Breast epithelium (tissue), 4 donors: ENCODE results near the gene KMT5C. TPM values are rescaled to one million over a fixed set of nuclear protein-coding genes. Genes with fewer than 3 reads are reported as not detected.

Experiments used
- DNase-seq, 2 donors: peaks; one replicate each; pipeline ENCODE4 v3.0.0-alpha.2; 2019; ENCODE audit warnings: low spot score in 2 of 2
- H3K27ac ChIP-seq, 2 donors: fragments of 200-600 bp; sonication (generic) in 1 of 2; one replicate each; pipeline ENCODE4 v1.5.1; 2016 to 2019; ENCODE audit warnings: mild to moderate bottlenecking in 1 of 2
- H3K27me3 ChIP-seq, 2 donors: fragments of 200-600 bp; sonication (generic) in 1 of 2; one replicate each; pipeline versions ENCODE4 v1.5.1 to v1.6.0; 2017 to 2019; ENCODE audit warnings: control low read depth in 1 of 2, mild to moderate bottlenecking in 1 of 2
- H3K36me3 ChIP-seq: fragments of 200-600 bp; one replicate; pipeline ENCODE4 v1.5.1; 2019
- H3K4me1 ChIP-seq, 2 donors: fragments of 200-600 bp; sonication (generic); one replicate each; pipeline ENCODE4 v1.5.1; 2016 to 2019; ENCODE audit warnings: control low read depth in 1 of 2
- H3K4me3 ChIP-seq, 3 donors: fragments of 200-600 bp; sonication (generic); 1 replicate in 2 of 3; 2 replicates in 1 of 3; pipeline ENCODE4 v1.5.1; 2016 to 2019; ENCODE audit warnings: mild to moderate bottlenecking in 3 of 3, moderate library complexity in 2 of 3
- H3K9me3 ChIP-seq, 2 donors: fragments of 200-600 bp; sonication (generic) in 1 of 2; one replicate each; pipeline ENCODE4 v1.5.1; 2016 to 2019; ENCODE audit warnings: control low read depth in 1 of 2
- CTCF ChIP-seq, 3 donors: fragments of 450-650 bp; IDR thresholded peaks; one replicate each; pipeline ENCODE4 v1.5.1; 2016 to 2017; ENCODE audit warnings: antibody characterized with exemption in 3 of 3, mild to moderate bottlenecking in 3 of 3, moderate library complexity in 3 of 3
- POLR2A ChIP-seq: fragments of 450-650 bp; IDR thresholded peaks from one replicate; pipeline ENCODE4 v1.6.1; 2016; ENCODE audit warnings: antibody characterized with exemption, mild to moderate bottlenecking, moderate library complexity
- POLR2AphosphoS5 ChIP-seq, 3 donors: sonication (generic); formaldehyde crosslinking; IDR thresholded peaks; one replicate each; pipeline ENCODE4 v1.6.1; 2017; ENCODE audit warnings: antibody characterized with exemption in 3 of 3
- intact Hi-C: fragments of 100-400 bp; cut with DNase I; formaldehyde crosslinking; loops from one replicate; pipeline ENCODE4 v1.15.1; 2023; ENCODE audit warnings: low total_unique reads
- total RNA-seq, 3 donors: library from RNA; depleted of rRNA; stranded (reverse); fragments of >200 nt; gene quantifications; one replicate each; pipeline ENCODE4 v1.1.0, GENCODE V29; 2016

The KMT5C gene
- total RNA-seq, 3 donors from 2014 or later, result 6.1 to 20.8 (median 18.4) TPM

DNA sequence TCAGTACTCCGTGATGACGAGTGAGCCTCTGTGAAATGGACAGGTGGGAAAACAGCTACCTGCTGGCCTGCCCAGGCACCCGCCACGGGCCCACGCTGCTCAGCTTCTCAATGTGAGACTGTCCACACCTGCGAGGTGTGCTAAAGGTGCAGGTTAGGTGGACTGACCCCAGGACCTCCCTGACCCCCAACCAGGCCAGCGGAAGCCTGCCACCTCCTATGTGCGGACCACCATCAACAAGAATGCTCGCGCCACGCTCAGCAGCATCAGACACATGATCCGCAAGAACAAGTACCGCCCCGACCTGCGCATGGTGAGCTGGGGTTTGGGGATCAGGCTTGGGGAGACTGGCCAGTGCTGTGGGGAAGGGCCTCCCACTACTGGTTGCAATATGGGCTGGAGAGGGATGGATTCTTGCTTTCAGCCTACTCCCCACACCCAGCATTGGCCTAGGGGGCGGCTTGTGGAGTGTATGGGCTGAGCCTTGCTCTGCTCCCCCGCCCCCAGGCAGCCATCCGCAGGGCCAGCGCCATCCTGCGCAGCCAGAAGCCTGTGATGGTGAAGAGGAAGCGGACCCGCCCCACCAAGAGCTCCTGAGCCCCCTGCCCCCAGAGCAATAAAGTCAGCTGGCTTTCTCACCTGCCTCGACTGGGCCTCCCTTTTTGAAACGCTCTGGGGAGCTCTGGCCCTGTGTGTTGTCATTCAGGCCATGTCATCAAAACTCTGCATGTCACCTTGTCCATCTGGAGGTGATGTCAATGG, 48.2 kb downstream of the KMT5C start:
- Histone ChIP-seq H3K27ac (peak overlapping the region; percentile 32 to 91), H3K36me3 (no peaks in the 10 kb centered on the region), H3K4me1 (peaks cover 18 to 25% of the 10 kb centered on the region in 2 donors), H3K27me3 (no peaks in the 10 kb centered on the region), H3K4me3 (peak overlapping the region; percentile 77 to 89 (median 85)), H3K9me3 (no peaks in the 10 kb centered on the region)
- TF ChIP-seq POLR2A, result no peak
- no peak for TF ChIP-seq POLR2AphosphoS5 (IDR thresholded peaks at IDR 0.05)
- no peak for DNase-seq
- intact Hi-C loops, result no loop called here

DNA sequence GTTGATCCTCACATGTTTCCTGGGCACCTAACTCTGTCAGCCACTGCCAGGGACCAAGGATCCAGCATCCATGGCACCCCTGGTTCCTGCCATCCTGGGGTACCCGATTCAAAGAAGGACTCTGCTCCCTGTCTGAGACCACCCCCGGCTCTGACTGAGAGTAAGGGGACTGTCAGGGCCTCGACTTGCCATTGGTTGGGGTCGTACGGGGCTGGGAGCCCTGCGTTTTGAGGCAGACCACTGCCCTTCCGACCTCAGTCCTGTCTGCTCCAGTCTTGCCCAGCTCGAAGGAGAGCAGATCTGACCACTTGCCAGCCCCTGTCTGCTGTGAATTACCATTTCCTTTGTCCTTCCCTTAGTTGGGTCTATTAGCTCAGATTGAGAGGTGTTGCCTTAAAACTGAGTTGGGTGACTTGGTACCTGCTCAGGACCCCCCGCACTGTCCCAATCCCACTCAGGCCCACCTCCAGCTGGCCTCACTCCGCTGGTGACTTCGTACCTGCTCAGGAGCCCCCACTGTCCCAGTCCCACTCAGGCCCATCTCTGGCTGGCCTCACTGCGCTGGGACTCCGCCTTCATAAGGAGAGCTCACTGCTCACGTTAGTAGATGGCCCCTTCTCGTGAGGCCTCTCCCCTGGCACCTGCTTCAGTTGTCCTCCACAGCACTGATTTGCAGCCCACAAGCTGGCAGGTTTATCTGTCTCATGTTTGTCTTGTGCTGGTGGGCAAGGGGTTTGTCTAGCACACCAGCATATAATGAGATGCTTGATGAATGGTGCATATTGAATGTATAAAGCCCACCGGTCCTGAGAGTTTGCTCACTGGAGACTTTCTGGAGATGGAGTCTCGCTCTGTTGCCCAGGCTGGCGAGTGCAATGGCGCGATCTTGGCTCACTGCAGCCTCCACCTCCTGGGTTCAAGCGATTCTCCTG, 50.0 kb downstream of the KMT5C start:
- H3K36me3 ChIP-seq, result no peaks in the 10 kb centered on the region
- peaks cover 15 to 21% of the 10 kb centered on the region in 2 donors for H3K4me1 ChIP-seq
- H3K27ac ChIP-seq, result peak overlapping the region in 1 of 2 donors; percentile 35
- no peaks in the 10 kb centered on the region for H3K27me3 ChIP-seq
- no peaks in the 10 kb centered on the region for H3K9me3 ChIP-seq
- no peak for DNase-seq
- no peak for TF ChIP-seq POLR2AphosphoS5 (IDR thresholded peaks at IDR 0.05)
- TF ChIP-seq CTCF (IDR thresholded peaks at IDR 0.05), result no peak
- TF ChIP-seq POLR2A, result no peak
- intact Hi-C loops, result no loop called here
- peak overlapping the region in 1 of 3 donors; percentile 7 for H3K4me3 ChIP-seq

- H3K27ac ChIP-seq, result peak overlapping the region in 1 of 2 donors; percentile 35
- TF ChIP-seq CTCF (IDR thresholded peaks at IDR 0.05), result no peak
- TF ChIP-seq POLR2AphosphoS5 (IDR thresholded peaks at IDR 0.05), result no peak
- TF ChIP-seq POLR2A, result no peak
- H3K9me3 ChIP-seq, result no peaks in the 10 kb centered on the region
- intact Hi-C loops, result no loop called here
- H3K4me1 ChIP-seq, result peaks cover 13 to 21% of the 10 kb centered on the region in 2 donors
- no peaks in the 10 kb centered on the region for H3K36me3 ChIP-seq
- no peak overlapping the region for H3K4me3 ChIP-seq
- no peak for DNase-seq
- no peaks in the 10 kb centered on the region for H3K27me3 ChIP-seq
Observed at GRCh38 chr19:55390461-55390880, 50.8 kb downstream of the KMT5C start.

GRCh38 chr19:55391191-55391670, 51.6 kb downstream of the KMT5C start:
- no peaks in the 10 kb centered on the region for H3K9me3 ChIP-seq
- H3K36me3 ChIP-seq, result no peaks in the 10 kb centered on the region
- no peaks in the 10 kb centered on the region for H3K27me3 ChIP-seq
- no peak overlapping the region for H3K4me3 ChIP-seq
- no peak overlapping the region for H3K27ac ChIP-seq
- intact Hi-C loops, result no loop called here
- TF ChIP-seq POLR2A (no peak), POLR2AphosphoS5 (IDR thresholded peaks at IDR 0.05) (no peak), CTCF (IDR thresholded peaks at IDR 0.05) (no peak)
- peaks cover 13 to 21% of the 10 kb centered on the region in 2 donors for H3K4me1 ChIP-seq
- no peak for DNase-seq

DNA sequence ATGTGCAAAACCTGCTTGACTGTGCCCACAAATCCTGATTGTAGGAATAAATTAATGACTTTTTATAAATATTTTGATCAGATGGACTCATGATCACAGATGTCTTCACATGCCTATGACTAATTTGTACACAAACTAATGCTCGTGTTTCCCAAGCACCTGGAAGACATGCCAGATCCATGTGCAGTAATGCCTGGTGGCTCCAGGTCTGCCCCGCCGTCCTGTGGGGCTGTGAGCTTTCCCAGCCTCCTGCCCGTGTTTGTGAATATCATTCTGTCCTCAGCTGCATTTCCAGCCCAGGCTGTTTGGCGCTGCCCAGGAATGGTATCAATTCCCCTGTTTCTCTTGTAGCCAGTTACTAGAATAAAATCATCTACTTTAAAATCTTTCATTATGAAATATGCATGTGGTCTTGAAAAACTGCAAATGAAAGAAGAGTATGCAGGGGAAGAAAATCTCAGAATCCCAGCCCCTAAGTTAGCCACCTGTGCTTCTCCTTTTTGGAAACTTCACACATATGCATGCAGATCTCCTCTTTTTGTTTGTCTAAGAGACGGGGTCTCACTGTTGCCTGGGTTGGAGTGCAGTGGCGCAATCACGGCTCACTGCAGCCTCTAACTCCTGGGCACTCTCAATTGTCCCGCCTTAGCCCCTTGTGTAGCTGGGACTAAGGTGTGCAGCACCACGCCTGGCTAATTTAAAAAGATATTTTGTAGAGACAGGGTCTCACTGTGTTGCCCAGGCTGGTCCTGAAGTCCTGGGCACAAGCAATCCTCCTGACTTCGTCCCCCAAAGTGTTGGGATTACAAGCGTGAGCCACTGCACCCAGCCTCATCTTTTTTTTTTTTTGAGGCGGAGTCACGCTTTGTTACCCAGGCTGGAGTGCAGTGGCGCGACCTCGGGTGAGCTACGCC, 52.3 kb downstream of the KMT5C start:
- Histone ChIP-seq H3K36me3 (no peaks in the 10 kb centered on the region), H3K27me3 (no peaks in the 10 kb centered on the region), H3K4me3 (no peak overlapping the region), H3K27ac (no peak overlapping the region), H3K9me3 (no peaks in the 10 kb centered on the region), H3K4me1 (peaks cover 13 to 17% of the 10 kb centered on the region in 2 donors)
- TF ChIP-seq CTCF (IDR thresholded peaks at IDR 0.05) (no peak), POLR2AphosphoS5 (IDR thresholded peaks at IDR 0.05) (no peak), POLR2A (no peak)
- intact Hi-C loops, result no loop called here
- DNase-seq, result no peak
